Right forelimb (tissue), 1 donor: ENCODE measurements around the gene NDRG4.
"Not testable (repeated sequence)": the region's sequence is repeated elsewhere in the genome, so short reads cannot be mapped to it uniquely, and the experiment has no call there.

Experiments
- DNase-seq: peaks from one replicate; pipeline ENCODE4 v3.0.0-alpha.2; 2018

The NDRG4 gene

GRCh38 chr16:58466396-58466795, 33.5 kb upstream of the NDRG4 start:
- no peak for DNase-seq

GRCh38 chr16:58467905-58468304, 32.0 kb upstream of the NDRG4 start:
- DNase-seq, result no peak

GRCh38 chr16:58471209-58471975, 28.6 kb upstream of the NDRG4 start:
- no peak for DNase-seq

GRCh38 chr16:58472266-58472665, 27.7 kb upstream of the NDRG4 start:
- DNase-seq, result no peak

- no peak for DNase-seq
Measured at GRCh38 chr16:58472827-58473226, 27.1 kb upstream of the NDRG4 start.

GRCh38 chr16:58474296-58474695, 25.6 kb upstream of the NDRG4 start:
- DNase-seq, result no peak

- no peak for DNase-seq
Measured at GRCh38 chr16:58475091-58475619, 24.8 kb upstream of the NDRG4 start.

GRCh38 chr16:58476791-58477190, 23.2 kb upstream of the NDRG4 start:
- no peak for DNase-seq

GRCh38 chr16:58478427-58478826, 21.5 kb upstream of the NDRG4 start:
- DNase-seq, result no peak

- no peak for DNase-seq
Measured at GRCh38 chr16:58481226-58481869, 18.6 kb upstream of the NDRG4 start.

- DNase-seq, result no peak
Measured at GRCh38 chr16:58481931-58482330, 18.0 kb upstream of the NDRG4 start.

- no peak for DNase-seq
Measured at GRCh38 chr16:58485184-58485887, 14.6 kb upstream of the NDRG4 start.

- DNase-seq, result peak; percentile 87
Measured at GRCh38 chr16:58487566-58488351, 12.2 kb upstream of the NDRG4 start.

- DNase-seq, result no peak
Measured at GRCh38 chr16:58488531-58488930, 11.4 kb upstream of the NDRG4 start.

- DNase-seq, result no peak
Measured at GRCh38 chr16:58490065-58490464, 9.9 kb upstream of the NDRG4 start.

GRCh38 chr16:58490539-58490938, 9.4 kb upstream of the NDRG4 start:
- DNase-seq, result not testable (repeated sequence)

- peak; percentile 36 for DNase-seq
Measured at GRCh38 chr16:58492066-58492465, 7.9 kb upstream of the NDRG4 start.

- DNase-seq, result peak; percentile 38
Measured at GRCh38 chr16:58492735-58493134, 7.2 kb upstream of the NDRG4 start.

- peak; percentile 37 for DNase-seq
Measured at GRCh38 chr16:58493756-58494431, 6.0 kb upstream of the NDRG4 start.

GRCh38 chr16:58494981-58495520, 4.9 kb upstream of the NDRG4 start:
- peak; percentile 85 for DNase-seq

- DNase-seq, result no peak
Measured at GRCh38 chr16:58495521-58496331, 4.2 kb upstream of the NDRG4 start.
